Psoas muscle (tissue), 8 donors: ENCODE measurements around the gene XXYLT1. TPM values are rescaled to one million over a fixed set of nuclear protein-coding genes. Genes with fewer than 3 reads are reported as not detected.
"Not testable (repeated sequence)": the region's sequence is repeated elsewhere in the genome, so short reads cannot be mapped to it uniquely, and the experiment has no call there.

Source experiments
- ATAC-seq, 4 donors: fragments of 200-7000 bp; cut with Tn5 transposase; one replicate each; pipeline ENCODE4 v1.9.1; 2020; ENCODE audit warnings: moderate library complexity in 3 of 4, mild to moderate bottlenecking in 2 of 4
- DNase-seq, 2 donors: peaks; one replicate each; pipeline ENCODE4 v3.0.0-alpha.2; 2020
- H3K27ac ChIP-seq: fragments of 200-600 bp; one replicate; pipeline ENCODE4 v1.8.0; 2022
- H3K27me3 ChIP-seq, 3 donors: fragments of 200-600 bp in 1 of 3; one replicate each; pipeline versions ENCODE4 v1.6.1 to v1.8.0; 2013 to 2022; ENCODE audit warnings: low read length in 2 of 3, mild to moderate bottlenecking in 2 of 3, moderate library complexity in 1 of 3; ENCODE audit not compliant: insufficient read depth in 3 of 3
- H3K36me3 ChIP-seq, 2 donors: fragments of 200-600 bp in 1 of 2; one replicate each; pipeline versions ENCODE4 v1.6.1 to v1.8.0; 2013 to 2022; ENCODE audit warnings: low read depth in 1 of 2, mild to moderate bottlenecking in 1 of 2, moderate library complexity in 1 of 2; ENCODE audit not compliant: insufficient read depth in 1 of 2
- H3K4me1 ChIP-seq: fragments of 200-600 bp; one replicate; pipeline ENCODE4 v1.8.0; 2022
- H3K4me3 ChIP-seq: fragments of 200-600 bp; one replicate; pipeline ENCODE4 v1.8.0; 2022; ENCODE audit warnings: mild to moderate bottlenecking
- H3K9me3 ChIP-seq: fragments of 200-600 bp; one replicate; pipeline ENCODE4 v1.8.0; 2022
- WGBS, 3 donors: extraction: QIAGEN DNeasy Blood & Tissue Kit; methylation state at CpG; one replicate each; pipeline versions ENCODE4 v1.1.6 to v1.1.7; 2013; 5-methylcytosine and 5-hydroxymethylcytosine counted together
- intact Hi-C, 2 donors: fragments of 100-400 bp; cut with DNase I; formaldehyde crosslinking; loops; one replicate each; pipeline versions ENCODE4 v1.11.0 to v1.14.2; 2022
- polyA plus RNA-seq, 3 donors: library from polyadenylated mRNA; stranded (reverse); fragments of 200-250 nt; gene quantifications; one replicate each; pipeline ENCODE4 v1.2.3, GENCODE V29; 2013
- total RNA-seq, 4 donors: library from RNA; stranded (reverse); fragmentation: NEBNext Ultra II Directional in 2 of 4; extraction: Animal tissue kit (Norgen Biotek cat#: 25700) in 2 of 4; gene quantifications; one replicate each; pipeline versions ENCODE4 v1.2.1 to v1.2.4, GENCODE V29; 2021 to 2023
- TF ChIP-seq, protein P1 (sequence below): fragments of 200-600 bp; IDR thresholded peaks from one replicate; pipeline ENCODE4 v1.8.0; 2022; ENCODE audit warnings: antibody characterized with exemption
- donor health status: healthy with polysubstance abuse.
- donor health status: DM: no; HTN: no; CAD: no; lungs with moderate emphysema.
- donor health status: Bipolar disorder and iron deficiency.
- donor health status: healthy.
- donor health status: DM: yes; HTN: yes; CAD: no.
- donor health status: DM: no; HTN: no; CAD: no.
- donor health status: DM: no; HTN: no; CAD: no.
- donor health status: DM: yes; HTN: yes; CAD: no.

XXYLT1 gene
- total and polyA plus RNA-seq, 7 donors: 0.86 to 3.5 (median 1.8) TPM

GRCh38 chr3:195109098-195109657, 161.8 kb downstream of the XXYLT1 start:
- ATAC-seq (no peak), DNase-seq (no peak)
- intact Hi-C loops: loop anchor here (5.0 to 10.0 kb wide), 2 partner anchors 107 to 244 kb away; no protein-coding TSS in a partner anchor
- H3K27ac ChIP-seq: no peak overlapping the region
- TF ChIP-seq, protein P1, sequence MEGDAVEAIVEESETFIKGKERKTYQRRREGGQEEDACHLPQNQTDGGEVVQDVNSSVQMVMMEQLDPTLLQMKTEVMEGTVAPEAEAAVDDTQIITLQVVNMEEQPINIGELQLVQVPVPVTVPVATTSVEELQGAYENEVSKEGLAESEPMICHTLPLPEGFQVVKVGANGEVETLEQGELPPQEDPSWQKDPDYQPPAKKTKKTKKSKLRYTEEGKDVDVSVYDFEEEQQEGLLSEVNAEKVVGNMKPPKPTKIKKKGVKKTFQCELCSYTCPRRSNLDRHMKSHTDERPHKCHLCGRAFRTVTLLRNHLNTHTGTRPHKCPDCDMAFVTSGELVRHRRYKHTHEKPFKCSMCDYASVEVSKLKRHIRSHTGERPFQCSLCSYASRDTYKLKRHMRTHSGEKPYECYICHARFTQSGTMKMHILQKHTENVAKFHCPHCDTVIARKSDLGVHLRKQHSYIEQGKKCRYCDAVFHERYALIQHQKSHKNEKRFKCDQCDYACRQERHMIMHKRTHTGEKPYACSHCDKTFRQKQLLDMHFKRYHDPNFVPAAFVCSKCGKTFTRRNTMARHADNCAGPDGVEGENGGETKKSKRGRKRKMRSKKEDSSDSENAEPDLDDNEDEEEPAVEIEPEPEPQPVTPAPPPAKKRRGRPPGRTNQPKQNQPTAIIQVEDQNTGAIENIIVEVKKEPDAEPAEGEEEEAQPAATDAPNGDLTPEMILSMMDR: no peak
- no peak overlapping the region for H3K4me3 ChIP-seq
- peaks cover 4% of the 10 kb centered on the region for H3K4me1 ChIP-seq
- H3K9me3 ChIP-seq: no peaks in the 10 kb centered on the region
- no peaks in the 10 kb centered on the region for H3K27me3 ChIP-seq
- H3K36me3 ChIP-seq: no peaks in the 10 kb centered on the region
- WGBS, 3 donors: 85 to 91% (median 90%) methylated on average over 10 of the region's 10 CpGs

GRCh38 chr3:195107593-195107992, 163.4 kb downstream of the XXYLT1 start:
- H3K36me3 ChIP-seq: no peaks in the 10 kb centered on the region
- H3K4me1 ChIP-seq: peaks cover 8% of the 10 kb centered on the region
- DNase-seq (no peak), ATAC-seq (no peak)
- H3K27ac ChIP-seq: no peak overlapping the region
- intact Hi-C loops: loop anchor here (5.0 to 10.0 kb wide), 2 partner anchors 105 to 243 kb away; no protein-coding TSS in a partner anchor
- H3K4me3 ChIP-seq: no peak overlapping the region
- TF ChIP-seq, protein P1: no peak
- WGBS, 3 donors: 75 to 91% (median 91%) methylated on average over 8 of the region's 8 CpGs
- H3K27me3 ChIP-seq: no peaks in the 10 kb centered on the region
- H3K9me3 ChIP-seq: no peaks in the 10 kb centered on the region

GRCh38 chr3:195107031-195107430, 163.9 kb downstream of the XXYLT1 start:
- not testable (repeated sequence) for H3K27ac ChIP-seq, H3K27me3 ChIP-seq, H3K4me3 ChIP-seq, H3K9me3 ChIP-seq, ATAC-seq, DNase-seq, H3K36me3 ChIP-seq
- 86 to 90% (median 86%) methylated on average over 17 of the region's 17 CpGs for WGBS, 3 donors
- intact Hi-C loops: loop anchor here (5.0 to 10.0 kb wide), 2 partner anchors 105 to 242 kb away; no protein-coding TSS in a partner anchor
- peaks cover 11% of the 10 kb centered on the region for H3K4me1 ChIP-seq

DNA sequence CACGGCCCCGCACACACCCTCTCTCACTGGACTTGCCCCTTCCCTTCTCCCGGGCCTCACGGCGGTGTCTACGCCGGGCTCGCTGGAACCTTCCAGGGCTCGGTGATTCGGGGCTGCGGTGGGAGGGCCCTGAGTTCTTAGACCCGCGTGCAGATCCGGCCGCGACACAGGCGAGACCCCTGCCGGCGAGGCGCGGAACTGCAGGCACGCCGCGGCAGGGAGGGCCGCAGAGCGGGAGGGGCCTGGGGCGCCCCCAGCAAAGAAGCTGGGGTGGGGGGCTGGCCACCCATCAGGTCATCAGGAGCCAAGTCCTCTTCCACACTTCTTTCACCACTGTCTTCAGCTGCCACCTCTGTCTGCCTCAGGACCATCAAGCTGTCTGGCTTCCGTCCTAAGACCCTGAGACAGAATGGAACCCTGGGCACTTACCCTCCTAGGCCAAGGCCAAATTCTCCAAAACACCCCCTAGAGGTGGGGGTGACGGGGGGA, 164.5 kb downstream of the XXYLT1 start:
- Histone ChIP-seq H3K27me3 (no peaks in the 10 kb centered on the region), H3K27ac (no peak overlapping the region), H3K36me3 (no peaks in the 10 kb centered on the region), H3K4me1 (peaks cover 11% of the 10 kb centered on the region), H3K4me3 (peak overlapping the region; percentile 50), H3K9me3 (no peaks in the 10 kb centered on the region)
- 4 to 6% (median 5%) methylated on average over 27 to 29 of the region's 29 CpGs for WGBS, 3 donors
- intact Hi-C loops: loop anchor here (1.0 to 10.0 kb wide), 4 partner anchors 104 to 424 kb away; no protein-coding TSS in a partner anchor
- peak; percentile 86 to 93 (median 89) for ATAC-seq
- TF ChIP-seq, protein P1: peak; percentile 100
- peak; percentile 77 to 84 for DNase-seq

- WGBS, 3 donors: 77 to 82% (median 82%) methylated on average over 12 of the region's 12 CpGs
- H3K4me1 ChIP-seq: peaks cover 11% of the 10 kb centered on the region
- H3K36me3 ChIP-seq: no peaks in the 10 kb centered on the region
- no peak overlapping the region for H3K27ac ChIP-seq
- peak overlapping the region; percentile 50 for H3K4me3 ChIP-seq
- intact Hi-C loops: loop anchor here (1.0 to 10.0 kb wide), 4 partner anchors 104 to 424 kb away; no protein-coding TSS in a partner anchor
- H3K9me3 ChIP-seq: no peaks in the 10 kb centered on the region
- H3K27me3 ChIP-seq: no peaks in the 10 kb centered on the region
- DNase-seq (no peak), ATAC-seq (no peak)
- TF ChIP-seq, protein P1: no peak
Measured at GRCh38 chr3:195105841-195106417, 165.0 kb downstream of the XXYLT1 start.
